Activated naive CD8-positive, alpha-beta T cell treated with anti-CD3 and anti-CD28 coated beads, Interleukin-2, amount 50 U/mL, for 16 hours (primary cell): ENCODE measurements around the gene IKBKG.
"Not testable (repeated sequence)": the region's sequence is repeated elsewhere in the genome, so short reads cannot be mapped to it uniquely, and the experiment has no call there.

ENCODE experiments used
- DNase-seq: peaks from one replicate; pipeline ENCODE4 v3.0.0-alpha.2; 2020; ENCODE audit warnings: low read depth, low spot score

The IKBKG gene

GRCh38 chrX:154552112-154552806, 4.8 kb downstream of the IKBKG start:
- DNase-seq: not testable (repeated sequence)

- not testable (repeated sequence) for DNase-seq
Observed at GRCh38 chrX:154558060-154558690, 10.8 kb downstream of the IKBKG start.

GRCh38 chrX:154558896-154559295, 11.5 kb downstream of the IKBKG start:
- DNase-seq: not testable (repeated sequence)

GRCh38 chrX:154560326-154560725, 12.9 kb downstream of the IKBKG start:
- not testable (repeated sequence) for DNase-seq

GRCh38 chrX:154562295-154562694, 14.9 kb downstream of the IKBKG start:
- not testable (repeated sequence) for DNase-seq

GRCh38 chrX:154570361-154570760, 22.9 kb downstream of the IKBKG start:
- not testable (repeated sequence) for DNase-seq

- not testable (repeated sequence) for DNase-seq
Observed at GRCh38 chrX:154573061-154573460, 25.6 kb downstream of the IKBKG start.

GRCh38 chrX:154575076-154575475, 27.7 kb downstream of the IKBKG start:
- DNase-seq: not testable (repeated sequence)

- not testable (repeated sequence) for DNase-seq
Observed at GRCh38 chrX:154582994-154583393, 35.6 kb downstream of the IKBKG start.

- not testable (repeated sequence) for DNase-seq
Observed at GRCh38 chrX:154584585-154585183, 37.3 kb downstream of the IKBKG start, which contains the start of gene CTAG1A. Gene CTAG1A, plus strand, starts transcription at chrX:154585133. Its CDS starts 74 bp downstream, at chrX:154585207.

GRCh38 chrX:154590415-154590814, 43.0 kb downstream of the IKBKG start:
- DNase-seq: not testable (repeated sequence)

GRCh38 chrX:154592505-154592904, 45.1 kb downstream of the IKBKG start:
- DNase-seq: no peak

- DNase-seq: no peak
Observed at GRCh38 chrX:154593201-154593600, 45.8 kb downstream of the IKBKG start.

GRCh38 chrX:154594491-154594890, 47.1 kb downstream of the IKBKG start:
- DNase-seq: no peak

- no peak for DNase-seq
Observed at GRCh38 chrX:154595559-154596249, 48.3 kb downstream of the IKBKG start.

- no peak for DNase-seq
Observed at GRCh38 chrX:154596290-154596929, 49.0 kb downstream of the IKBKG start.

GRCh38 chrX:154597221-154597620, 49.8 kb downstream of the IKBKG start:
- no peak for DNase-seq

- DNase-seq: no peak
Observed at GRCh38 chrX:154598656-154599055, 51.2 kb downstream of the IKBKG start.

GRCh38 chrX:154599531-154599930, 52.1 kb downstream of the IKBKG start:
- DNase-seq: no peak

GRCh38 chrX:154600759-154601374, 53.4 kb downstream of the IKBKG start:
- no peak for DNase-seq

GRCh38 chrX:154602226-154602625, 54.8 kb downstream of the IKBKG start:
- DNase-seq: no peak
